Vagina (tissue), 2 donors: ENCODE results near the gene CCDC85C. TPM values are rescaled to one million over a fixed set of nuclear protein-coding genes. Genes with fewer than 3 reads are reported as not detected.

Experiments
- DNase-seq, 2 donors: peaks; one replicate each; pipeline ENCODE4 v3.0.0-alpha.2; 2017; ENCODE audit errors: extremely low spot score in 2 of 2
- H3K27ac ChIP-seq: fragments of 200-600 bp; sonication (generic); one replicate; pipeline ENCODE4 v1.5.1; 2019
- H3K27me3 ChIP-seq: fragments of 200-600 bp; sonication (generic); one replicate; pipeline ENCODE4 v1.5.1; 2019
- H3K36me3 ChIP-seq, 2 donors: fragments of 200-600 bp; sonication (generic); one replicate each; pipeline ENCODE4 v1.5.1; 2017 to 2019
- H3K4me1 ChIP-seq: fragments of 200-600 bp; sonication (generic); one replicate; pipeline ENCODE4 v1.5.1; 2019
- H3K4me3 ChIP-seq, 2 donors: fragments of 200-600 bp; sonication (generic); 1 replicate in 1 of 2; 2 replicates in 1 of 2; pipeline ENCODE4 v1.5.1; 2016 to 2019
- H3K9me3 ChIP-seq: fragments of 200-600 bp; sonication (generic); one replicate; pipeline ENCODE4 v1.5.1; 2019
- POLR2A ChIP-seq, 2 donors: fragments of 450-650 bp; IDR thresholded peaks; one replicate each; pipeline ENCODE4 v1.6.1; 2017; ENCODE audit warnings: antibody characterized with exemption in 2 of 2, mild to moderate bottlenecking in 2 of 2, moderate library complexity in 2 of 2
- POLR2AphosphoS5 ChIP-seq, 2 donors: sonication (generic); formaldehyde crosslinking; IDR thresholded peaks; one replicate each; pipeline ENCODE4 v1.9.0; 2017; ENCODE audit warnings: antibody characterized with exemption in 2 of 2, mild to moderate bottlenecking in 2 of 2, low read depth in 1 of 2; ENCODE audit not compliant: insufficient read depth in 1 of 2
- intact Hi-C: fragments of 100-400 bp; cut with DNase I; formaldehyde crosslinking; loops from one replicate; pipeline ENCODE4 v1.15.1; 2023
- total RNA-seq: library from RNA; depleted of rRNA; stranded (reverse); fragments of >200 nt; gene quantifications from one replicate; pipeline ENCODE4 v1.2.3, GENCODE V29; 2016
- TF ChIP-seq, protein P1 (sequence below), 3 experiments: fragments of 450-650 bp in 2 of 3; fragments of 200-600 bp in 1 of 3; sonication (generic) in 1 of 3; IDR thresholded peaks; one replicate each; pipeline ENCODE4 v1.5.1; 2017 to 2019; ENCODE audit warnings: antibody characterized with exemption in 3 of 3, mild to moderate bottlenecking in 2 of 3, moderate library complexity in 2 of 3

Gene CCDC85C
- total RNA-seq, 1 donor from 2014 or later = 6.9 TPM

DNA sequence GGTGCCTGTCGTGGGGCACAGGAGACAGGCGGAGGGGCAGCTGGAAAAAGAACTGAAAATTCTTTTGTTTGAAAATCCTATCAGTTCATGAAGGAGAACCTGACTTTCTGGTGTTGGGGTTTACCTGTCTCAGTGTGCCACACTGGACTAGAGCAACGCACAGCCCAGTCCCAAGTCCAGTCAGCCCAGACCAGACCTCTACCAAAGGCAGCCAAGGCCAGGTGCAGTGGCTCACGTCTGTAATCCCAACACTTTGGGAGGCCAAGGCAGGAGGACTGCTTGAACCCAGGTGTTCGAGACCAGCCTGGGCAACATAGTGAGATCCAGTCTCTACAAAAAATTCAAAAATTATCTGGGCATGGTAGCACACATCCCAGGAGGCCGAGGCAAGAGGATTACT, 4.6 kb downstream of the CCDC85C start:
- H3K9me3 ChIP-seq = no peaks in the 10 kb centered on the region
- peaks cover 64% of the 10 kb centered on the region for H3K4me1 ChIP-seq
- no peak for TF ChIP-seq POLR2A (IDR thresholded peaks at IDR 0.05)
- TF ChIP-seq, protein P1, sequence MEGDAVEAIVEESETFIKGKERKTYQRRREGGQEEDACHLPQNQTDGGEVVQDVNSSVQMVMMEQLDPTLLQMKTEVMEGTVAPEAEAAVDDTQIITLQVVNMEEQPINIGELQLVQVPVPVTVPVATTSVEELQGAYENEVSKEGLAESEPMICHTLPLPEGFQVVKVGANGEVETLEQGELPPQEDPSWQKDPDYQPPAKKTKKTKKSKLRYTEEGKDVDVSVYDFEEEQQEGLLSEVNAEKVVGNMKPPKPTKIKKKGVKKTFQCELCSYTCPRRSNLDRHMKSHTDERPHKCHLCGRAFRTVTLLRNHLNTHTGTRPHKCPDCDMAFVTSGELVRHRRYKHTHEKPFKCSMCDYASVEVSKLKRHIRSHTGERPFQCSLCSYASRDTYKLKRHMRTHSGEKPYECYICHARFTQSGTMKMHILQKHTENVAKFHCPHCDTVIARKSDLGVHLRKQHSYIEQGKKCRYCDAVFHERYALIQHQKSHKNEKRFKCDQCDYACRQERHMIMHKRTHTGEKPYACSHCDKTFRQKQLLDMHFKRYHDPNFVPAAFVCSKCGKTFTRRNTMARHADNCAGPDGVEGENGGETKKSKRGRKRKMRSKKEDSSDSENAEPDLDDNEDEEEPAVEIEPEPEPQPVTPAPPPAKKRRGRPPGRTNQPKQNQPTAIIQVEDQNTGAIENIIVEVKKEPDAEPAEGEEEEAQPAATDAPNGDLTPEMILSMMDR (IDR thresholded peaks at IDR 0.05) = no peak
- no peak for TF ChIP-seq POLR2AphosphoS5 (IDR thresholded peaks at IDR 0.05; ENCODE audit: insufficient read depth in 1 of 2, low read depth in 1 of 2)
- H3K4me3 ChIP-seq = no peak overlapping the region
- H3K36me3 ChIP-seq = no peaks in the 10 kb centered on the region
- intact Hi-C loops = no loop called here
- H3K27me3 ChIP-seq = no peaks in the 10 kb centered on the region
- DNase-seq = no peak
- H3K27ac ChIP-seq = no peak overlapping the region

DNA sequence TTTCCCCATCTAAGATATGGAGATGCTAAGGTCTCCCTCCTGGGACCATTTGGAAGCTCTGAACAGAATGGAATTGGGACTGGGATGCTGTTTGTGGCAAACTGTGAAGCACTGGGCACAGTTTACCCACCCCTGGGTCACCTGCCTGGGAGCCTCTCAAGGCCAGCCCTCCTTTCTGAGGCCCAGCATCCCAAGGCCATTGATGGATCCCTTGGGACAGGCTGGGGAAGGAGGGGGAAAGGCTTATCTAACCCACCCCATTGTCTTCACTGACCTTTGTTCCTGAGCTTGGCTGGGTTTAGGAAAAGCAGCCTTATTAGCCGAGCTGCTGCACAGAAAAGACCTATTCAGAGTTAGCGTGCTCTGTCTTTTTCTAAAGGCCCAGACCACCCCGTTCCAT, 5.2 kb downstream of the CCDC85C start:
- TF ChIP-seq POLR2A (IDR thresholded peaks at IDR 0.05) (no peak), POLR2AphosphoS5 (IDR thresholded peaks at IDR 0.05; ENCODE audit: insufficient read depth in 1 of 2, low read depth in 1 of 2) (no peak)
- TF ChIP-seq, protein P1 (IDR thresholded peaks at IDR 0.05) = no peak
- Histone ChIP-seq H3K9me3 (no peaks in the 10 kb centered on the region), H3K36me3 (no peaks in the 10 kb centered on the region), H3K27ac (no peak overlapping the region), H3K4me1 (peaks cover 64% of the 10 kb centered on the region), H3K27me3 (no peaks in the 10 kb centered on the region), H3K4me3 (no peak overlapping the region)
- no peak for DNase-seq
- intact Hi-C loops = no loop called here

DNA sequence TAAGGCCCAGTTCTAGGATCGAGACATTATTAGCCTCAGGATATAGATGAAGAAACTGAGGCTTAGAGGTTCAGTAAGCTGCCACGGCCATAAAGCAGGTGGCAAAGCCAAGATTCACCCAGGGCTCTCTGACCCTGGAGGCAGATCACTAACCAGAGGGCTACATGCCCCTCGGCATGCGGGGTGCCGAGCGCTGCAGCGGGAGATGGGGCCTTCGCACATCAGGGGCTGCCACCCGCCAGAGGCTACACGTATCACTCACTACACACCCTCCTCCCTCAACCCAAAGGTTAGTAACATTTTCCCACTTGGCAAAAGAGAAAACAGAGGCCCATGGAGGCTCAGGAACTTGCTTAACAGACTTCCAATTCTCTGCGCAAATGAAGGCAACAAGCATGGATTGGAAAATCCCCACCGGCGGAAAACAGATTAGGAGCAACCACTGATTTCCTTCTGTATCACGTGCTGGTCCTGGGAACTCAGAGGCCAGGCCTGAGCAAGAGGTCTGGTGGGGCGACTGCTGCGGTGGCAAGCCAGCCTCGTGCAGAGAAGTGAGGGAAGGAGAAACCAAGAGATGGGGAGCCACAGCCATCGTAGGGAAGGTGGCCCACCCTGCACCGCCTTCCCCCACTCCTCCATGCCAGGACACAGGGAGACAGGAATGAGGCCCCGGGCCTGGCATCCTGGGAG, 6.0 kb downstream of the CCDC85C start:
- TF ChIP-seq, protein P1 (IDR thresholded peaks at IDR 0.05) = no peak
- TF ChIP-seq POLR2AphosphoS5 (IDR thresholded peaks at IDR 0.05; ENCODE audit: insufficient read depth in 1 of 2, low read depth in 1 of 2) = peak in 1 of 2 donors; percentile 14
- no peak for TF ChIP-seq POLR2A (IDR thresholded peaks at IDR 0.05)
- Histone ChIP-seq H3K36me3 (no peaks in the 10 kb centered on the region), H3K4me3 (no peak overlapping the region), H3K27me3 (no peaks in the 10 kb centered on the region), H3K4me1 (peaks cover 63% of the 10 kb centered on the region), H3K27ac (no peak overlapping the region), H3K9me3 (no peaks in the 10 kb centered on the region)
- intact Hi-C loops = no loop called here
- DNase-seq = no peak

DNA sequence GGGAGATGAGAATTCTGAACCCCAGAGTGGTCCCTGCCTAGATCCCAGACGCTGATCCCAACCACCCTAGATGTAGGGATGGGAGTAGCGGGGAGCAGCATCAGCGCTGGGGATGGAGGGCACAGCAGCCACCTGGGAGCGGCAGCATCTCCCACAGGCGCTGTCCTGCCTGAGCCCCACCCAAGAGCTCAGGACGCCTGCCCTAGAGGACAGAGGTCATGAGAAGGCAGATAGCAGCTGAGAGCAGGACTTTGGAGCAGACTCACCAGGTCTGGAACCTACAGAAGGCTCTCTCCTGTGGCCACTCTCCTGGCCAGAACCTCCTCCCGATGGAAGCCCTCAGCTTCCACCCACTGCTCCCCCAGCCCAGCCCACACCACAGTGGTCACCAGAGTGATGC, 7.2 kb downstream of the CCDC85C start:
- H3K27me3 ChIP-seq = no peaks in the 10 kb centered on the region
- no peaks in the 10 kb centered on the region for H3K36me3 ChIP-seq
- H3K9me3 ChIP-seq = no peaks in the 10 kb centered on the region
- intact Hi-C loops = no loop called here
- no peak for DNase-seq
- peaks cover 51% of the 10 kb centered on the region for H3K4me1 ChIP-seq
- TF ChIP-seq, protein P1 (IDR thresholded peaks at IDR 0.05) = no peak
- TF ChIP-seq POLR2AphosphoS5 (IDR thresholded peaks at IDR 0.05; ENCODE audit: insufficient read depth in 1 of 2, low read depth in 1 of 2) (no peak), POLR2A (IDR thresholded peaks at IDR 0.05) (no peak)
- no peak overlapping the region for H3K4me3 ChIP-seq
- H3K27ac ChIP-seq = no peak overlapping the region

DNA sequence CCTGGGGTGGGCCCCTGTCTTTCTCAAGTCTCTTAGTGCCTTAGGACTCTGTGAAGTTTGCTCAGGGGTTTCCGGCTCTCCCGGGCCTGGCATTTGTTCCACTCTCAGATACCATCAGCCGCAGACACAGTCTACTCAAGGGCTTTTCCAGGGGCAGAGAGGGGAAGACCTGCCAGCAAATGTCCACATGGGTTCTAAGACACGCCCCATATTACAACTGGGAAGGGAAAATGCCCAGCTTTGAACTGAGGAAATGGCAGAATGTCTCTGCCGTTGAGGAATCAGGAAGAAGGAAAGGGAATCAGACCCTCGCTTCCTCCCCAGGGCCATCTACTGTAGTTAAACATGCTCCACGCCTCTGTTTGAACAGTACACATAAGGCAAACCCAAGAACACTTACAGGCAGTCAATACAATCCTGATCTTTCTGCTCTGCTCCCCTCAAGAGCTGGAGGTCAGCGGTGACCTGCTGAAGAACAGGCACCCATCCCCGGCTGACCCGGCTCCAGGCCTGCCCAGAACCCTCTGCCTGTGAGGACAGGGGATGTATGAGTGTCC, 7.9 kb downstream of the CCDC85C start:
- peak overlapping the region; percentile 9 for H3K27ac ChIP-seq
- intact Hi-C loops = no loop called here
- H3K27me3 ChIP-seq = no peaks in the 10 kb centered on the region
- DNase-seq = no peak
- peaks cover 48% of the 10 kb centered on the region for H3K4me1 ChIP-seq
- TF ChIP-seq, protein P1 (IDR thresholded peaks at IDR 0.05) = no peak
- peak in 1 of 2 donors; percentile 44 for TF ChIP-seq POLR2AphosphoS5 (IDR thresholded peaks at IDR 0.05; ENCODE audit: insufficient read depth in 1 of 2, low read depth in 1 of 2)
- no peaks in the 10 kb centered on the region for H3K36me3 ChIP-seq
- H3K4me3 ChIP-seq = no peak overlapping the region
- no peaks in the 10 kb centered on the region for H3K9me3 ChIP-seq
